GM12875 (cell line): ENCODE data around the gene TBX2.

Experiments
- H3K4me3 ChIP-seq: one replicate; pipeline ENCODE4 v1.5.1; 2011; ENCODE audit warnings: low read depth, low read length, control low read depth
- CTCF ChIP-seq: IDR thresholded peaks from 2 replicates; pipeline ENCODE4 v1.5.1; 2011; ENCODE audit warnings: low read depth, mild to moderate bottlenecking, control low read depth, inconsistent platforms, low read length, moderate library complexity, borderline replicate concordance; ENCODE audit not compliant: insufficient read depth

Gene TBX2

GRCh38 chr17:61360318-61360943 is 39.2 kb upstream of the TBX2 start:
- no peak overlapping the region for H3K4me3 ChIP-seq
- TF ChIP-seq CTCF, result no peak

- no peak overlapping the region for H3K4me3 ChIP-seq
- TF ChIP-seq CTCF, result no peak
Measured at GRCh38 chr17:61361084-61361483, 38.6 kb upstream of the TBX2 start.

GRCh38 chr17:61362396-61362795 is 37.2 kb upstream of the TBX2 start:
- no peak overlapping the region for H3K4me3 ChIP-seq
- TF ChIP-seq CTCF, result no peak

GRCh38 chr17:61362852-61363600 is 36.6 kb upstream of the TBX2 start:
- H3K4me3 ChIP-seq, result no peak overlapping the region
- no peak for TF ChIP-seq CTCF

- TF ChIP-seq CTCF, result no peak
- no peak overlapping the region for H3K4me3 ChIP-seq
Measured at GRCh38 chr17:61363601-61364462, 35.8 kb upstream of the TBX2 start.

- TF ChIP-seq CTCF, result no peak
- no peak overlapping the region for H3K4me3 ChIP-seq
Measured at GRCh38 chr17:61364463-61364846, 35.2 kb upstream of the TBX2 start.
